Right renal pelvis (tissue), 4 donors: Measurements from ENCODE around the gene SLC35F6. TPM values are rescaled to one million over a fixed set of nuclear protein-coding genes. Genes with fewer than 3 reads are reported as not detected.
"Not testable (repeated sequence)": the region's sequence is repeated elsewhere in the genome, so short reads cannot be mapped to it uniquely, and the experiment has no call there.

Source experiments
- DNase-seq, 4 donors: peaks; one replicate each; pipeline ENCODE4 v3.0.0-alpha.2; 2013; ENCODE audit warnings: low read depth in 4 of 4, low spot score in 3 of 4, missing footprints in 1 of 4
- polyA plus RNA-seq, 4 donors: library from polyadenylated mRNA; unstranded; fragments of 120-200 nt; gene quantifications; one replicate each; pipeline ENCODE4 v1.2.1, GENCODE V29; 2013; ENCODE audit not compliant: insufficient read length in 4 of 4

Gene SLC35F6
- polyA plus RNA-seq, 4 donors: 16.0 to 17.6 (median 16.1) TPM

- no peak for DNase-seq
Observed at GRCh38 chr2:26754972-26755670, 9.0 kb upstream of the SLC35F6 start.

- DNase-seq: no peak
Observed at GRCh38 chr2:26756337-26756736, 7.7 kb upstream of the SLC35F6 start.

- DNase-seq: no peak
Observed at GRCh38 chr2:26757873-26758789, 6.0 kb upstream of the SLC35F6 start.

GRCh38 chr2:26758790-26759321, 5.2 kb upstream of the SLC35F6 start:
- no peak for DNase-seq

GRCh38 chr2:26759845-26760244, 4.2 kb upstream of the SLC35F6 start:
- no peak for DNase-seq

GRCh38 chr2:26760991-26761390, 3.1 kb upstream of the SLC35F6 start:
- not testable (repeated sequence) for DNase-seq

- DNase-seq: no peak
Observed at GRCh38 chr2:26763019-26763418, 1.1 kb upstream of the SLC35F6 start.

- DNase-seq: no peak
Observed at GRCh38 chr2:26764906-26765305, 822 bp downstream of the SLC35F6 start.

GRCh38 chr2:26765475-26766200, 1.6 kb downstream of the SLC35F6 start:
- no peak for DNase-seq

- DNase-seq: no peak
Observed at GRCh38 chr2:26767129-26767528, 3.0 kb downstream of the SLC35F6 start.

GRCh38 chr2:26767894-26768487, 3.9 kb downstream of the SLC35F6 start:
- DNase-seq: no peak

- DNase-seq: no peak
Observed at GRCh38 chr2:26768759-26769088, 4.6 kb downstream of the SLC35F6 start.

GRCh38 chr2:26769089-26769761, 5.1 kb downstream of the SLC35F6 start:
- no peak for DNase-seq

- no peak for DNase-seq
Observed at GRCh38 chr2:26770986-26771586, 7.0 kb downstream of the SLC35F6 start.

- DNase-seq: no peak
Observed at GRCh38 chr2:26772064-26773001, 8.2 kb downstream of the SLC35F6 start.

GRCh38 chr2:26776195-26776800, 12.2 kb downstream of the SLC35F6 start:
- no peak for DNase-seq

- no peak for DNase-seq
Observed at GRCh38 chr2:26778098-26778497, 14.0 kb downstream of the SLC35F6 start.

- DNase-seq: no peak
Observed at GRCh38 chr2:26778507-26778906, 14.4 kb downstream of the SLC35F6 start.
